Neutrophil (primary cell): ENCODE data around the gene CD6.

Experiments
- H3K27ac ChIP-seq: fragments of 200-600 bp; sonication (generic); 2 replicates; pipeline ENCODE4 v1.5.1; 2016; ENCODE audit warnings: mild to moderate bottlenecking, moderate library complexity
- H3K27me3 ChIP-seq: fragments of 200-600 bp; sonication (generic); 2 replicates; pipeline ENCODE4 v1.6.0; 2016; ENCODE audit warnings: mild to moderate bottlenecking
- H3K36me3 ChIP-seq: fragments of 200-600 bp; sonication (generic); 2 replicates; pipeline ENCODE4 v1.5.1; 2017
- H3K4me1 ChIP-seq, 2 experiments: fragments of 200-600 bp in 1 of 2; sonication (generic) in 1 of 2; 1 replicate in 1 of 2; 2 replicates in 1 of 2; pipeline versions ENCODE4 v1.5.1 to v1.6.1; 2013 to 2016; ENCODE audit warnings: low read depth in 1 of 2, low read length in 1 of 2, mild to moderate bottlenecking in 1 of 2, moderate library complexity in 1 of 2; ENCODE audit not compliant: control insufficient read depth in 1 of 2, insufficient read depth in 1 of 2
- H3K4me3 ChIP-seq, 2 experiments: fragments of 200-600 bp in 1 of 2; sonication (generic) in 1 of 2; 1 replicate in 1 of 2; 2 replicates in 1 of 2; pipeline ENCODE4 v1.5.1; 2013 to 2016; ENCODE audit warnings: low read depth in 1 of 2, low read length in 1 of 2, mild to moderate bottlenecking in 1 of 2, moderate library complexity in 1 of 2
- H3K9me3 ChIP-seq: fragments of 200-600 bp; sonication (generic); 2 replicates; pipeline ENCODE4 v1.5.1; 2016
- TF ChIP-seq, protein P1 (sequence below): fragments of 200-600 bp; sonication (generic); IDR thresholded peaks from 2 replicates; pipeline ENCODE4 v1.5.1; 2016; ENCODE audit warnings: antibody characterized with exemption

The CD6 gene

DNA sequence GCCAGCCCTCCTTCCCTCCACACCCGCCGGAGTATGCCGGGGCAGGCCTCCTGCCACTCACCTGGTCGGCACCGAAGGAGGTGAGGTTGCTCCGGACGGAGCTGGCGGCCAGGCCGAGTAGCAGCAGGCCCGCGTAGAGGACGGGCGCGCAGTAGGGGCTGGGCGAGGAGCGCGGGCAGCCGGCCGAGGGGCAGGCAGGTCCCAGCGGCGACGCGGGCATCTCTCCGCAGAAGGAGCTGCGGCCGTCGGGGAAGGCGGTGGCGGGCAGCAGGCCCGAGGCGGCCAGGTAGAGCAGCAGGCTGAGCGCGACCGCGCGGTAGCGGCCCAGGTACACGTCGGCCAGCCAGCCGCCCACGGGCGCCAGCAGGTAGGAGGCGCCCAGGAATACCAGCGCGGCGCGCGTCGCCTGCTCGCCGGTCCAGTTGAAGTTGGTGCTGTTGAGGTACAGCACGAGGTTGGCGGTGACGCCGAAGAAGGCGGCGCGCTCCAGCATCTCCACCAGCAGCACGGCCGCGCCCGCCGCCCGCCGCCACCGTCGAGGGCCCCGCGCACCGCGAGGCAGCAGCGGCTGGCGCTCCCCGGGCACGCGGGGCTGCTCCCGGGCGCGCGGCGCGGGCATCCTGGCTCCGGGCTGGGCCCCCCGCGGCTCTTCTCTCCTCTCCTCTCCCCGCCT lies 20.4 kb upstream of the CD6 start:
- H3K4me1 ChIP-seq, result peaks cover 67 to 73% of the 10 kb centered on the region in 2 experiments
- no peaks in the 10 kb centered on the region for H3K9me3 ChIP-seq
- peak overlapping the region; percentile 73 to 84 for H3K4me3 ChIP-seq
- peaks cover 27% of the 10 kb centered on the region for H3K27me3 ChIP-seq
- TF ChIP-seq, protein P1, sequence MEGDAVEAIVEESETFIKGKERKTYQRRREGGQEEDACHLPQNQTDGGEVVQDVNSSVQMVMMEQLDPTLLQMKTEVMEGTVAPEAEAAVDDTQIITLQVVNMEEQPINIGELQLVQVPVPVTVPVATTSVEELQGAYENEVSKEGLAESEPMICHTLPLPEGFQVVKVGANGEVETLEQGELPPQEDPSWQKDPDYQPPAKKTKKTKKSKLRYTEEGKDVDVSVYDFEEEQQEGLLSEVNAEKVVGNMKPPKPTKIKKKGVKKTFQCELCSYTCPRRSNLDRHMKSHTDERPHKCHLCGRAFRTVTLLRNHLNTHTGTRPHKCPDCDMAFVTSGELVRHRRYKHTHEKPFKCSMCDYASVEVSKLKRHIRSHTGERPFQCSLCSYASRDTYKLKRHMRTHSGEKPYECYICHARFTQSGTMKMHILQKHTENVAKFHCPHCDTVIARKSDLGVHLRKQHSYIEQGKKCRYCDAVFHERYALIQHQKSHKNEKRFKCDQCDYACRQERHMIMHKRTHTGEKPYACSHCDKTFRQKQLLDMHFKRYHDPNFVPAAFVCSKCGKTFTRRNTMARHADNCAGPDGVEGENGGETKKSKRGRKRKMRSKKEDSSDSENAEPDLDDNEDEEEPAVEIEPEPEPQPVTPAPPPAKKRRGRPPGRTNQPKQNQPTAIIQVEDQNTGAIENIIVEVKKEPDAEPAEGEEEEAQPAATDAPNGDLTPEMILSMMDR, result no peak
- peaks cover 30% of the 10 kb centered on the region for H3K36me3 ChIP-seq
- peak overlapping the region; percentile 99 for H3K27ac ChIP-seq

DNA sequence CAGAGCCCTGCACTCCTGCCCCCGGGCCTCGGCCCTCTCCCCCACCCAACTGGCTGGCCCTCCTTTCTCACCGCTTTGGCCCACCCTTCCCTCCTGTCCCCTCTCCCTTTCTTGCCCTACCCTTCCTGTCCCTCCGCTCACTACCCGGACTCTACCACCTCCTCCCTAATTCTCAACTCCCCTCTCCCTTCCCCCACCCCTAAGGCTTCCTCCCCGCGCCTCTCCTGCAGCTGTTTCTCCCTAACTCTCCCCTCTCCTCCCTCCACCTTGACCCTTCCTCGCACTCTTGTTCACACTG lies 19.9 kb upstream of the CD6 start:
- peaks cover 32% of the 10 kb centered on the region for H3K27me3 ChIP-seq
- TF ChIP-seq, protein P1, result no peak
- H3K27ac ChIP-seq, result peak overlapping the region; percentile 99
- peak overlapping the region; percentile 73 to 84 for H3K4me3 ChIP-seq
- no peaks in the 10 kb centered on the region for H3K9me3 ChIP-seq
- H3K36me3 ChIP-seq, result peaks cover 25% of the 10 kb centered on the region
- H3K4me1 ChIP-seq, result peaks cover 71 to 72% of the 10 kb centered on the region in 2 experiments

DNA sequence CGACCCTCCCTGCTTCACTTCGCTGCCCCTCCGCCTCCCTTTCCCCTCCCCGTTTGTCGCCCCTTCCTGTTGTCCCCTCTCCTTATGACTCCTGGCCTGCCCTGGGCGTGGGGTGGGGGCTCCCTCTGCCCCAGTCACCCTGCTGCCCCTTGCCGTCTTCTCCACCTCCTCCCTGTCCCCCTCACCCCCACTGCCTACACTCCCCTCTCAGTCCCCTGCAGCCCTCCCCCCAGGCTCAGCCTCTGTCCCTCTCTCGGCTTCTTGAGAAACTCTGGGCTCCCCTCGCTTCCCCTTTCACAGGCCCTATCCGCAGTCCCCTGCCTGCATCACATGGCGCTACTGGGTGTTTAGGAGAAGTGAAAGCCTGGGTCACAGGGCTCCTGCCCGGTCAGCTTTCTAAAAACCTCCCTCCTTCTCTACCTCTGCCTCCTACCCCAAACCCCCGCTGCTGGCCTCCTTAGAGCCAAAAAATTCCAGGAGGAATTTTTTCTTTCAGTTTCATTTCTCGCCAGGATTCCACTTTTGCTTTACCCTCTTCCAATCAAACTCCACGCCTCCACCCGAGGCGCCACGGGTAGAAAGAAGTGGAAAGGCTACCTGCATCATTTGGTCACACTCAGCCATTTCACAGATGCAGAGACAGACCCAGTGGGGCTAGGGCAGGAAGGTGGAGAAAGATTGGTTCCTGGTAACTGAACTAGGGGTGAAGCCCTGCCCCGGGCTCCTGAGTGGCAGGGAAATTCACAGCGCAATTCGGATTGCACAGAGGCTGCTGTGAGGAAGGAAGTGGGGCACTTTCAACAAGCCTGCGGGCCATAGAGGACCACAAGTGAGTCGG lies 19.4 kb upstream of the CD6 start, which contains the start of gene SLC15A3:
Gene SLC15A3, minus strand, starts transcription at position 273 of the 838 bp plus-strand sequence. CDS start 625 bp downstream, outside the sequence.
- H3K27ac ChIP-seq, result peak within 1 kb of the TSS; percentile 99
- peaks cover 71 to 72% of the 10 kb centered on the region in 2 experiments for H3K4me1 ChIP-seq
- H3K27me3 ChIP-seq, result peaks cover 37% of the 10 kb centered on the region
- H3K36me3 ChIP-seq, result peaks cover 19% of the 10 kb centered on the region
- TF ChIP-seq, protein P1, result peak; percentile 36
- peak within 1 kb of the TSS; percentile 73 to 84 for H3K4me3 ChIP-seq
- H3K9me3 ChIP-seq, result no peaks in the 10 kb centered on the region

DNA sequence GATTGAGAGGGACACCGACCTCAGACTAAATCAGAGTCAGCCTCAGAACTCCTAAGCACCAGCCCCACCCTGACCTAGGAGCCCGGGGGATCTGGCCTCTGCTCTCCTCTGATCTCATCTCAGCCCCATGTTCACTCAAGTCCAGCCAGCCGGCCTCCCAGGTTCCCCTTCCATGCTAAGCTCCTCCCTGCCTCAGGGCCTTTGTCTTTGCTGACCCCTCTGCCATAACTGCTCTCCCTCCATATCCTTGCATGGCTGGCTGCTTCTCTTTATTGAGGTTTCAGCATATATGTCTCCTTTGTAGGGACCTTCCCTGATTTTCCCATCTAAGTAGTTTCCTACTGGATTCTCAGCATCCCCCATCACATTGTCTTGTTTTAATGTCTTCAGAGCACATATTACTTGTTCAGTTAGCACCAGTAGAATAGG lies 18.7 kb upstream of the CD6 start:
- TF ChIP-seq, protein P1, result no peak
- Histone ChIP-seq H3K4me3 (peak overlapping the region; percentile 73 to 84), H3K4me1 (peaks cover 68 to 70% of the 10 kb centered on the region in 2 experiments), H3K27ac (peak overlapping the region; percentile 99), H3K36me3 (peaks cover 13% of the 10 kb centered on the region), H3K9me3 (no peaks in the 10 kb centered on the region), H3K27me3 (peaks cover 40% of the 10 kb centered on the region)

DNA sequence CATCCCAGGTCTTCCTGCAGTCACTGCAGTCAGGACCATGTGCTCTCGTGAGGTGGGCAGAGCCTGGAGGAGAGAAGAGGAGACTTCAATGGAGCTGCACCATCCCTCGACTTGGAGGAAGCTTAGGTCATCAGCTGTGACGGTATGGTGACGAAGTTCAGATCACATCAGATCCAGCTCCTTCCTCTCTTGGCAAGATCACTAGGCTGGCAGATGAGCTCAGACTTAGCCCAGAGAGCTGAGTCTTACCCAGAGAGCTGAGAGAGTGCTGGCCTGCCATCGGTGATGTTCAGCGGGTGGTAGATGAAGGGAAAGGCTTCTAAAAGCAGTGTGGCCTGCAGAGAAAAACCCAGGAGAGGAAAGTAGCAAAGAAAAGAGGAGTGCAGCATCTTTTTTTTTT lies 17.7 kb upstream of the CD6 start:
- Histone ChIP-seq H3K9me3 (no peaks in the 10 kb centered on the region), H3K4me1 (peaks cover 59 to 60% of the 10 kb centered on the region in 2 experiments), H3K27ac (peak overlapping the region; percentile 99), H3K4me3 (peak overlapping the region; percentile 73 to 84), H3K27me3 (peaks cover 40% of the 10 kb centered on the region), H3K36me3 (peaks cover 3% of the 10 kb centered on the region)
- TF ChIP-seq, protein P1, result no peak
